HG03135 (cell line): ENCODE data around the gene TTLL10.

Source experiments
- ATAC-seq: cut with Tn5 transposase; IDR thresholded peaks from one replicate; pipeline ENCODE4 v1.9.1; 2021; ENCODE audit warnings: mild to moderate bottlenecking, moderate library complexity; ENCODE audit not compliant: unreplicated experiment

Gene TTLL10

DNA sequence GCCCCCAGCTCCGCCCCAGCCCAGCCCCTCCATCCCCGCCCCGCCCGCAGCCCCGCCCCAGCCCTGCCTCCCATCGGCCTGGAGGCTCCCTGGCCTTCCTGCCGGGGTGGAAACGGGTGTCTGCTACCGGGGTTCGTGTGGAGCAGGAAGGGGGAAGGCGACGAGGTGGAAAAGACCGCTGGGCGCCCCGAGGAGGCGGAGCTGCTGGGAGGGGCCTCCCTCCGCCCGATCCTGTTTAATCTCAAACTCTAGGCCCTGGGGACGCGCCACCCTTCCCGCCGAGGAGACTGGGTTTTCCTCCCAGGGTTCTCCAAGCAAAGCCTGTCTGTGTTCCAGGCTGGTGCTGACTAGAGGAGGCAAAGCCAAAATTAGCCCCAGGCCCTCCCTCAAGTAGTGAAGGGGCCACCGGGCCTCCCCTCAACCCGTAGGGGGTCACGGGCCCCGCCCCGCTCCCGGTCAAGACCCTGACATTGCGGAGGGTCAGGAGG is 16.2 kb upstream of the TTLL10 start:
- ATAC-seq: peak; percentile 45

DNA sequence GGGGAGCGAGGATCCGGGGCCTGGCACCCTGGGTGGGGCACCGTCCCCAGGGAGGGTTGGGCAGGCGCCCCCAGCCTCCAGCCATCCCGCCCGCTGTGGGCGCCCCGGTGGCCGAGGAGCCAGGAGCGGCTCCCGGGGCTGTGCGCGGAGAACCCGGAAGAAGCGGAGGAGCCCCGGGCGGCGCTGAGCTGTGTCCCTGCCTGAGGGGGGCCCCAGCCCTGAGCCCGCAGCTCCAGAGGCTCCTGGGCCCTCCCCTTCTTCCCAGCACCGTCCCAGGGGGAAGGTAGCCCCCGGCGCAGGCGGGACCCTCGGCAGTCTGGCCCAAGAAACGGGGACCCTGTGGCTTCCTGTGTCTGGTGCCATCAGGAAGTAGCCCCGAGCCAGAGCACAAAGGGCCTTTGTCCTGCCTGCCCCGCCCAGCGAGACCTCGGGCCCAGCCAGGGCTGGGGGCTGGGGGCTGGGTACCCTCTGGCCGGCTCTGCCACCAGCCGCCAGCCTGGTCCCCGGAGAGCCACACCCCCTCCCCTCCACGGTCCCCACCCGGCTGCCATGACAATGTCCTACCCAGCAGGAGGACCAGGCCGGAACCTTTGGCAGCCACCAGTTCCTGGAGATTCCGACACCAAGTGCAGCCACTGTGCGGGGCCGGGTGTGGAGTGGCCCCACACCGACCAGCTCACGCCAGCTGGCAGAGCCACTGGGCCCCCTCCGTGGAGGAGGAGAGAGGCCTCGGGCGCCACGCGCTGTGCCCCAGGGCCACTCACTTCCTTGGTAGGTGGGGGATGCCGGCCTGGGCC is 15.6 kb upstream of the TTLL10 start:
- ATAC-seq: peak; percentile 58

DNA sequence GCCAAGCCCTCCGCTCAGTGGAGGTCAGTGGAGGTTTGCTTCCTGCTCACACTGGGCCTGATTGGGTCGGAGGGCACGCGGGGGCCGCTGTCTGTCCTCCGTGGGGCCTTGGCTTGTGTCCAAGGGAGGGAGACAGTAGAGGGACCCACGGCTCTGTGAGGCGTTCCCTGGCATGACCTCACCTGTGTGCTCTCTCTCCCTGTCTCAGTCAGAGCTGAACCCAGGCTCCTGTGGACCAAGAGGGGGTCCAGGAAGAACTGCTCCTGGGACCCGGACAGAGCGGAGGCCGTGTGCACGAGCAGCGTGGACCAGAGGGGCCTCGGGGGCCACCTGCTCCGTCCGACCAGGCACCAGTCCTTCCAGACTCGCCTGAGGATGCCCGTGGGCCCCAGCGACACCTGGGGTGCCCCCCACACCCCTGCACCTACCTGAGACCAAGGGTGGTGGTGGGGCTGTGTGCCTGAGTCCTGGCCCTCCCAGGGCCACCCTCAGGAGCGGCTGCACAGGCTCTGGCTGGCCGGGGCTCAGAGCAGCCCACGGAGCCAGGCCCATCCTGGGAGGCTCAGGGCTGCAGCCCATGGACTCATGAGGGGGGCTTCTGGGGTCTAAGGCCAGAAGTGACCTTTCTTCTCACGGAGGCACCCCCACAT is 13.3 kb upstream of the TTLL10 start:
- no peak for ATAC-seq

DNA sequence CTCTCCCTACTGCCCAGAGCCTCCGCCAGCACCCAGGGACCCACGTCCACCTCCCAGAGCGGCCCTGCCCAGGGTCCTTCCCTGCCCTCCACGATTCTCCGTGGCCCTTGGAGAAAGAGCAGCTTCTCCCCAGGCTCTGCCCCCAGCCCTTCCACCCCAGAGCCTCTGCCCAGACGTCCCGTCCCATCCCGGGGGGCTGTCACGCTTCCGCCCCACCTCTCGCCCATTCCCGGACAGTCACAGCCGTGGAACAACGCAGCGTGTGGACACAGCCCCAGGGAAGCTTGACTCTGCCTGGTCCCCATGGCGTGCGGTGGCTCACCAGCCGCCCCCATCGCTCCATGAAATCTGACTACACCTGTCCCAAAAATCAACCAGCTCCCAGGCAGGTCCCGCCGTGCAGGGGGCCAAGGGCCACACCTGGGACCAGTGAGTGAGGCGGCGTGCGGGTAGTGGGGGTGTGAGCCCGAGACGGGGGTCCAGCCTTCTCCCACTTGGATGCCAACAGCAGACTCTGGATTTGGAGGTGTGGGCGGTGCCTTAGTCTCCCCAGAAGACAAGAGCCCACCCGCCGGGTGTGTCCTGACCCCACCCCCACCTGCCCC is 12.5 kb upstream of the TTLL10 start:
- no peak for ATAC-seq

DNA sequence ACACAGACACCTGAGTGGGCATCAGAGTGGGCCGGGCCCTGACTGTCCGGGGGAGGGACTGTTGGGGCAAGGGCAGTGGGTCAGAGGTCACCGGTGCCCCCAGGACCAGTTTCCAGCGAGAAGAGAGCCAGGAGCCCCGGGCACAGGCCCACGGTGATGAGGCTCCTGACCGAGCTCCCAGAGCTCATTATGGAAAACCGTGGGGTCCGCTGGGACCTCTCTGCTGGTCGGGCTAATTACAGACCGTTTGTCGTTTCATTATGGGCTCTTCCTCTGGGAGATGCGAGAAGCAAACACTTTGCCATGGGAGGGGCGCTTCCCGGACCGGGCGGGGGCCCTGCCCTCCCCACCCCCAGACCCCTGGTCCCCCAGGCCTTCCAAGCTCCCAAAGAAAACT is 12.0 kb upstream of the TTLL10 start:
- no peak for ATAC-seq

DNA sequence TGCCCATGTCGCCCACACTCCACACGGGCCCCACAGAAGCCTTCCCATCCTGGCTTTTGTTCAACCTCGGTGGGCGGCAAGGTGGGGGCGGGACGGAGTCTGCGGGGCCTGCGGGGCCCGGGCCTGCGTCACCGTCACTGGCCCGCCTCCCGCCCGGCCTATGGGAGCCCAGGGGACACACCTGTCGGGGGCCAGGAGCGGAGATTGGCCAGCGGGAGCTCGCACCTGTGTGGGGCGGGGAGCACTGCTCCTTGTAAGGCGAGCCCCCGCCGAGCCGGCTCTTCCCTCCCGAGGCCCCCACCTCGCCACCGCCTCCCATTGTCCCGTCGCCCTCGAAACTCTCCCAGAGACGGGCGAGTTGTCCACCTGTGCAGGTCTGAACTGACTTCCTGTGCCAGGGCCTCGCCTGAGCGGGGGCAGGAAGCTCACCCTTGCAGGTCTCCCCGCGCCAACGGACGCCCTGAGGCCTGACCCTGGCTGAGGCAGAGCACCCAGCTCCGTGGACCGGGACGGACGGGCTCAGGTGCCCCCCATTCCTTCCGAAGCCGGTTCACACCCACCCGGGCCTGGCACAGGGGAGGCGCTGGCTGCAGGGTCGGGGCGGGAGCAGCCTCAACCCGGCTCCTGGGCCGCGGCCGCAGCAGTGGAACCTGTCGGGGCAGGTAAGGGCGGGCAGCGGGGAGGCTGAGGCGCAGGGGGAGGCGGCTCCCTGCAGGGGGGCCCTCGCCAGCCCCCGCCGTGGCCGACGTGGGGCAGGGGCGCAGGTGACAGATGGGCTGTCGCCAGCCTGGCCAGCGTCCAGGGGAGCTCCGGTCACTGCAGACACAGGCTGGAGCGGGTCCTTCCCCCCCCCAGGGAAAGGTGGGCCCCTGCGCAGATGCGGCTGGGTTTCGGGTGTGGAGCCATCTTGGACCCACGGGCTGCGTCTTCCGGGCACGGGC is 10.8 kb upstream of the TTLL10 start:
- no peak for ATAC-seq

DNA sequence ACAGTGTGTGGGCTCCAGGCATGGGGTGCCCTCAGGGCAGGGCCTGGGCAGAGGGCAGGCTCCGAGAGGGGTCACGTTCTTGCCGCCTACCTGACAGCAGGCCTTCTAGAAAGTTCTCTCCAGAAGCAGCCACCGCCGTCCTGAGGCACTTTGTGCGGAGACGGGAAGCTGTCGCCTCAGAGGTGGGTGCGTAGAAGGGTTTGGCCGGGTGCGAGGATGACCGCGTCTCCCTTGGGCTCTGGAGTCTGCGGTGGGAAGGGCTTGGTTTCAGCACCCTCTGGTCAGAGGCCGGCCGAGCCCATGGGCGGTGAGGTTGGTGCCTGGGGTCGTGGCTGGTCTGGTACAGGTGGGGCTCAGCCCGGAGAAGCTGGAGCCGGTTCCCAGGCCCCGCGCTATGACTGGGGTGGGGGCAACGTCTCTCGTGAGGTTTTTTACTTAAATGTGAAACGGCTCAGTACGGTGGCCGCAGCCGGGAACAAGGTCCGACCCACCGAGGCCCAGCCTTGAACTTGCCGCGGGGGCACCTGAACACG is 10.1 kb upstream of the TTLL10 start:
- ATAC-seq: no peak

DNA sequence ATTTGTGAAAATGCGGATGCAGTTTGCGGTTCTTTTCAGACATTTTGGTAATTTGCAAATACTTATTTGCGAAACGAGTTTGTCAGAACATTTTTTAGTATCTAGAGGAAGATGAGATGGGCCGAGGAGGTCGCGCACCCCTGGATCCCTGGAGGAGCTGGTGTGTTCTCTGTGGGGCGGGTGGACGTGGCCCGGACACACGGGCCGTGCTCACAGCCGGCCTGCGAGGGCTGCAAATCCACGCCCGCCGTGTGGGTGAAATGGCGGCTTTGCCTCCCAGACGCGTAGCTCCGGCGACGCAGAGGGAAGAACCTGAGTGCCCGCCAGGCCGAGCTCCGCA is 9.3 kb upstream of the TTLL10 start:
- ATAC-seq: no peak

DNA sequence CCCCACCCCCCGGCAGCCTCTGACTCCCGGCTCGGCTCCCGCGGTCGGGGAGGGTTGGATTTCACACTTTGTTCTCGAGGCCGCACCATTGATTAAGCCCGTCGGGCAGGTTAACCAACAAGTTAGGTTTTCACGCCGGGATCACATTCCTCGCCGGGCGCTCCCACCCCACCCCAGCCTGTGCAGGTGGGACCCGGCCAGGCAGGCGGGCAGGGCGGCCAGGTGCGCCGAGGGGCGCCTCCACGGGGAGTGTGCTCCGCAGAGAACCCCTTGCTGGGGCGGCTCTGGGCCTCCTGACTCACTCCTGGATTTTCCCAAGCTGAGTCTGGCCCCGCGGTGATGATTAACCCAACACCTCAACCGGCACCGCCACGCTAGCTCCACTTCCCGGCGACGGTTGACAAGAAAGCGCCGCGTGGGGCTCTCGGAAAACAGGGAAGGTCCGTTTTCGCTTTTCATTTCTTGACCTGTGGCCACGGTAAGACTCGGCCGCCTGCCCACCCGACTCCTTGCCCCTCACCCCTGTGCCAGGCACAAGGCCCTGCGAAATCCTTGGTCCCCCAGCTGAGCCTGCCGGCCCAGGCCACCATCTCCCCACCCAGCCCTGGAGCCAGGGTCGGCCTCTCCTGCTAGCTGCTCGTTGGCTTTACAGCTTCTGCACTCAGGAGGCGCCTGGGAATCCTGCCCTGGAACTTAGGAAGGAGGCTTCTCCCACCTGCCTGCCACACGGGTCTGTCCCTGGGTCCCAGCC is 8.8 kb upstream of the TTLL10 start:
- no peak for ATAC-seq

DNA sequence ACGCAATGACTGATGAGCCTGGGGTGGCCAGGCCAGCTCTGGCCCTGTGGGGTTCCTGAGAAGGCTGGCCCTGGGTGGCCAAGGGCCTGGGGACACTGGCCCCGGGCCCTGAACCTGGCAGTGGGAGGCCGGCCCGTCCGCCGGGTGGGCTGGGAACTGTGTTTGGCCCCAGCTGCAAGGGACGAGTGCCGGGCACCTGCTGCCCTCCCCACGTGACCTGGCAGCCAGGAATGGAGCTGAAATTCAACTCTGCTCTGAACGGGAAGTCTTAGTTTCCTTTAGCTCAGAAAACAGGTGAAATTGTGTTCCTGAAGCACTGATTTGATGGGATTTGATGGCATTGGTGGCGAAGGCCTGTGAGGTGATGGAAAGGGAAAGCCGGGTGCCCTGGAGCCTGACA is 8.2 kb upstream of the TTLL10 start:
- no peak for ATAC-seq

DNA sequence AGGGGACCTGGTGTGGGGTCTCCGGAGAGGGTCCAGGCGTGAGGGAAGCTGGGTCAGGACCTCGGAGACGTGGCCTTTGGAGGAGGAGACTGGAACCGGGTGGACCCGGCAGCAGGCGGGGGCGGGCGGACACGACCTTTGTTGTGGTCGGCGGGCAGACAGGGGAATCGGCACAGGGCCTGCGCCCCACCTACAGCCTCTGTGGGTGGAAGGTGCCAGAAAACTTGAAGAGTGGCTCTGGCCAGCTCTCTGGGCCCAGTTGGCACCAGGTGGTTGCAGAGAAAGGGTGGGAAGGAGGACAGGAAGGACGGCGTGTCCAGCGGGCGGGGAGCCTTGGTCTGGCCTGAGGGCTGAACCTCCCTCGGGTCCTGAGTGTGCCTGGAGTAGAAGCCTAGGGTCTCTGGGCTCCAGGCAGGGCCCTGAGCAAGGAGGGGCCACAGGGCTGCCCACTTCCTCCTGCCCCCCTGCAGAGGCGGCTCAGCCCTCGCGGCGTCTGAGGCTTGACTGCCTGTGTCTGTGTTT is 7.7 kb upstream of the TTLL10 start:
- ATAC-seq: no peak

DNA sequence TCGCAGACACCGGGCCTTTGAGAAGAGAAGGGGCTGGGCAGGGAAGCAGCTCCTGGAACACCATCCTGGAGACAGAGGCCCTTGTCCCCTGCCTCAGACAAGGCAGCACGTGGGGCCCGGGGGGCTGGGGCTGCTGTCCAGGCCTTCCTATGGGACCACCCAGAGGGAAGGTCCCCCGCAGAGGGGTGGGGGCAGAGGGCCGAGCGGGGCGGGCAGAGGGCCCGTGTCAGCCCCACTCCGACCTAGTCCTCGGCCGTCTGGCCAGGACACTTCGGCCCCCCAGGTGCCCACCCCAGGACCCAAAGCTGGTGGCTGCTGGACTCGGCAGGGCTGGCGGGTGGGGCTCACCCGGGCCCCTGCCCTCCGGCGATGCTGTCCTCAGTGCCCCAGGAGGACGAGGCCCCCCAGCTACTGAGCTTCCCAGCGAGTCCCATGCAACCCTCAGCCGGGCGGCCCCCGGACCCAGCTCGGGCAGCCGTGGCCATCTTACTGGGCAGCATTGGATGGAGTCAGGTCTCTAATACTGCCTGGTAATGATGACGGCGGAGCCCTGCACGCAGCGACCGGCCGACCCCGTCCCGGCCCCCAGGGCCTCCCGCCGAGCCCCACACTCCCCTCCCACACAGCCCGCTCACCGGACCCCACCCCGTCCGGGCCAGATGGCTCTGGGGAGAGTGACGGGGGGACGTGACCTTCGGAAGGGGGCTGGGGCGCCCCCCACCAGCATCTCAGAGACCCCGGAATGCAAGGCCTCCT is 6.9 kb upstream of the TTLL10 start:
- ATAC-seq: no peak

DNA sequence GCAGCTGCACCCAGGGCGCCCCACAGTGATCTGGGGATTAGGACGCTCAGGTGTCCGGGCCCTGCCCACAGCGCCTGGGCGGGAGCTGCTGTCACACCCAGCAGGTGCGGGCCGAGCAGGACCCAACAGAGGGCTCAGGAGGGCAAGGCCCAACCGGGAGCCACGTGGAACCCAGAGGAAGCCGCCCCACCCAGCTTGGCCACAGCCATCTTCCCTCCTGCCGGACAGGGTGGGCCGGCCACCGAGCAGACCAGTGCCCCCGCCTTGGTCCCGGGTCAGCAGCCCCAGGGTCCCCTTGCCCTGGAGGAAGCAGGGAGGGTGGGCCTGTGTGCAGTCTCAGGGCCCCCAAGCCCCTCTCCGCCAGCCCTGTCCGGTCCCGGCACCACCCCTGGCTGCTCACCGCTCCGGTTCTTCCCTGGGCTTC is 6.3 kb upstream of the TTLL10 start:
- ATAC-seq: no peak

DNA sequence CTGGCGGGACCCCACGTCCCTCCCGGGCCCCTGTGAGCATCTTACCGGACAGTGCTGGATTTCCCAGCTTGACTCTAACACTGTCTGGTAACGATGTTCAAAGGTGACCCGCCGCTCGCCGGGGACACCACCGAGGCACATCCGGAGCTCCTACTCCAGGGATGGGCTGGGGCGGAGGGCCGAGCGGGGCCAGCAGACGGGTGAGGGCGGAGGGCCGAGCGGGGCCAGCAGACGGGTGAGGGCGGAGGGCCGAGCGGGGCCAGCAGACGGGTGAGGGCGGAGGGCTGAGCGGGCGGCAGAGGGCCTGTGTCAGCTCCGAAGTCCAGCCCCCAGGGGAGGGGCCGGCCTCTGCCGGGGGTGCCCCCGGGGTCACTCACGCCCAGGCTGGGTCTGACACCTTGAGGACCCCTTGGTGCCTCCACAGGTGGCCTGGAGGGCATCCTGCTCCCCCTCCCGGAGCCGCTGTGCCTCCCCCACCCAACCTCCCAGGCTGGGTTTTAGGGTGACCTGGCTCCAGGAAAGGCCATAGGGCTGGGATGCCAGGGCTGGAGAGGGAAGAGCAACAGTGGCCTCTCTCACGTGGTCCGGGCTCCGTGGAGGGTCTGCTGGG is 5.7 kb upstream of the TTLL10 start:
- ATAC-seq: no peak

DNA sequence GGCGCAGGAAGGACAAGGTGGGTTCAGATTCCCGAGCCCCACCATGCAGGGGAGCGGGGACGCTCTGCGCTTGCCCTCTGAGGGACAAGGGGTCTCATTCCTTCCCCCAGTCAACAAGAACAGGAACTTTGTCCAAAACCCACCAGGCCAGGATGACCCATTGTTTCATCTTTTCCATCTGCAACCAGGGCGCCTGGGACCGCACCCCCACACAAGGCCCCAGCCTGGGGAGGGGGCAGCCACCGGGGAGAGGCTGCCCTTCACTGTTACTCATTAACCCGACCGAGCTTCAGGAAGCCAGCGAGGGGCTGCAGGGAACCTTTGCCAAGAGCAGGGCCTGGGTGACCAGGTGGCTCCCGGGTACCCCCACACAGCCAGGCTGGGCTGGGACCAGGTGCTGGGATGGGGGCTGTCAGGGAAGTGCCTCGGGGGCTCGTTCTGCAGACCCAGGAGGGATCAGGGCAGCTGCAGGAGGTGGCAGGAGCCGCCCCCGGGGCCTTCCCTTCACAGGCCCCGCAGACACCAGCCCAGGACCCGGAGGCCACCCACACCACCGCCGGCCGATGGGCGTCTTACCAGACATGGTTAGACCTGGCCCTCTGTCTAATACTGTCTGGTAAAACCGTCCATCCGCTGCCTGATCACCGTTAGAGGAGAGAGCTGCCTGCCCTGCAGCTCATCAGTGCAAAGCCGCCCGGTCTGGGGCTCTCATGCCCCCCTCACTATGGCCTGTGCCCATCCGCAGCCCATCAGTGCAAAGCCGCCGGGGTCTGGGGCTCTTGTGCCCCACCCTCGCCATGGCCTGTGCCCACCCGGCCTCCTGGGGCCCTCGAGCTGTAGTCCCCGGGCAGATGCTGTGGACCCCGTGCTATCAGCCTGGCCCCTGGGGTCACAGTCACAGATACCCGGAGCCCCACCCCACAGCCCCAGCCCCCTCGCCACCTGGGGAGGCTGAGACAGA is 4.9 kb upstream of the TTLL10 start:
- ATAC-seq: no peak

DNA sequence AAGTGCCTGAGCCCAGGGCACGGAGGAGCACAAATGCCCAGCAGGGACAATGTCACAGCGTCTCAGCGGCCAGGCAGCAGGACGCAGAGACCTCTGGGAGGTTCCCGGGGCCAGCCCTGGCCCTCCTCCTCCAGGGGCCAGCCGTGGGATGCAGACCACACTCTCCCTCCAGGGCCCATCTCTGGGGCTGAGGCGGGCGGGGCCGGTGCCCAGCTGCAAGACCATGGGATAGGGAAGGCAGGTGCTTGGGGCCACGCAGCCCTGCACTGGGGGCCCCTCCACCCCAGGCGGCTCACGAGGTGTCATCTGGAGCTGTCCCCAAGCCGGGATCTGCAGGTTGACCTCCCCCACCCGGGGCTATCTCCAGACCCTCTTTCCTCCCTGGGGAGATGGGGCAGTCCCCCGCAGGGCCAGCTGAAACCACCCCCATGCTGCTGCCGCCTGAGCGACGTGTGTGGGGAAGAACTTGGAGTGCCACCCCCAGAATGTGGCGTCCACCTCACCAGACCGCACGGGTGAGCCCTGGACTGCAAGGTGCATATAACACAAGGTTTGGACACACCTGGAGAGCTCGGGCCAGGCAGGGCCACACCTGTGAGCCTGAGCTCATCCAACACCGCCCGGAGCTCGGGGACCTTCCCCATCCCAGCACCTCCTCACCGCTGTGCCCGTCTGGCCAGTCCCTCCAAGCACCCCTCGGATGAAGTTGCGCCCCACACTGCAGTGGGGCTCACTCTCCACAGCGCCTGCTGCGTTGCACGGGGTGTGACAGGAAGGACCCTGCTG is 4.1 kb upstream of the TTLL10 start:
- ATAC-seq: no peak
